IMR-90 (cell line): ENCODE results near the gene TXNDC12. TPM values are rescaled to one million over a fixed set of nuclear protein-coding genes. Genes with fewer than 3 reads are reported as not detected.

ENCODE experiments used
- ATAC-seq: fragments of 200-7000 bp; cut with Tn5 transposase; 2 replicates; pipeline ENCODE4 v1.9.1; 2020; ENCODE audit warnings: low read depth, mild to moderate bottlenecking, moderate library complexity
- BruUV-seq: library from RNA; stranded (reverse); fragments of 400-500 nt; replicated peaks from 2 replicates; lab custom pipeline; 2021; lab: Mats Ljungman, UMichigan
- CTCF ChIA-PET: fragments of 300-600 bp; formaldehyde crosslinking; extraction: SDS; loops from one replicate; lab custom pipeline; 2021; ENCODE audit warnings: antibody characterized with exemption; lab: Yijun Ruan, JAX
- POLR2A ChIA-PET: fragments of 300-600 bp; sonication (Branson Sonifier 250); formaldehyde crosslinking; loops from one replicate; lab custom pipeline; 2022; ENCODE audit warnings: antibody characterized with exemption; ENCODE audit not compliant: unreplicated experiment; lab: Charles Lee
- DNase-seq: peaks from one replicate; pipeline ENCODE4 v3.0.0; 2013
- H2AFZ ChIP-seq: replicated peaks from 2 replicates; pipeline ENCODE3; 2013; ENCODE audit warnings: low read length, mild to moderate bottlenecking; ENCODE audit not compliant: poor library complexity
- H2AK5ac ChIP-seq: 2 replicates; pipeline ENCODE4 v1.6.1; 2013; ENCODE audit warnings: low read depth, low read length, inconsistent platforms
- H2AK9ac ChIP-seq: replicated peaks from 2 replicates; pipeline ENCODE3; 2013; ENCODE audit warnings: mild to moderate bottlenecking, low read depth, low read length, moderate library complexity; ENCODE audit not compliant: poor library complexity
- H2BK120ac ChIP-seq: 2 replicates; pipeline ENCODE4 v1.6.1; 2013; ENCODE audit warnings: low read depth, low read length, inconsistent platforms
- H2BK15ac ChIP-seq: 3 replicates; pipeline ENCODE4 v1.6.1; 2013; ENCODE audit warnings: low read depth, low read length, inconsistent platforms
- H2BK20ac ChIP-seq: 2 replicates; pipeline ENCODE4 v1.6.1; 2013; ENCODE audit warnings: low read depth, mild to moderate bottlenecking, inconsistent platforms, low read length, moderate library complexity
- H2BK5ac ChIP-seq: 2 replicates; pipeline ENCODE4 v1.6.1; 2013; ENCODE audit warnings: mild to moderate bottlenecking, low read depth, low read length, inconsistent platforms; ENCODE audit not compliant: poor library complexity, severe bottlenecking
- H3K14ac ChIP-seq: replicated peaks from 2 replicates; pipeline ENCODE4 v1.6.1; 2013; ENCODE audit warnings: low read depth, low read length, inconsistent platforms
- H3K18ac ChIP-seq: 2 replicates; pipeline ENCODE4 v1.6.1; 2013; ENCODE audit warnings: low read depth, low read length, control low read depth
- H3K23ac ChIP-seq: 2 replicates; pipeline ENCODE4 v1.6.1; 2013; ENCODE audit warnings: low read depth, low read length, inconsistent platforms
- H3K27ac ChIP-seq: 2 replicates; pipeline ENCODE4 v1.5.1; 2013; ENCODE audit warnings: mild to moderate bottlenecking, control low read depth, low read length; ENCODE audit not compliant: insufficient read depth
- H3K27me3 ChIP-seq: 2 replicates; pipeline ENCODE4 v1.6.1; 2013; ENCODE audit warnings: low read length; ENCODE audit not compliant: control insufficient read depth, insufficient read depth
- H3K36me3 ChIP-seq: 2 replicates; pipeline ENCODE4 v1.6.1; 2013; ENCODE audit warnings: low read length, mixed read lengths; ENCODE audit not compliant: control insufficient read depth, insufficient read depth
- H3K4ac ChIP-seq: 2 replicates; pipeline ENCODE4 v1.6.1; 2013; ENCODE audit warnings: low read depth, low read length, inconsistent platforms
- H3K4me1 ChIP-seq: 2 replicates; pipeline ENCODE4 v1.6.1; 2013; ENCODE audit warnings: low read length, mixed read lengths; ENCODE audit not compliant: control insufficient read depth, insufficient read depth
- H3K4me2 ChIP-seq: 2 replicates; pipeline ENCODE4 v1.6.1; 2013; ENCODE audit warnings: low read depth, mild to moderate bottlenecking, control low read depth, low read length, moderate library complexity
- H3K4me3 ChIP-seq: 2 replicates; pipeline ENCODE4 v1.5.1; 2013; ENCODE audit warnings: low read depth, mild to moderate bottlenecking, control low read depth, low read length, moderate library complexity; ENCODE audit not compliant: insufficient read depth
- H3K56ac ChIP-seq: 2 replicates; pipeline ENCODE4 v1.6.1; 2013; ENCODE audit warnings: low read length, inconsistent platforms; ENCODE audit not compliant: insufficient read depth; ENCODE audit errors: extremely low read depth
- H3K79me1 ChIP-seq, 2 experiments: 2 replicates each; pipeline ENCODE4 v1.6.1; 2013; ENCODE audit warnings: low read length in 2 of 2, inconsistent platforms in 1 of 2, low read depth in 1 of 2
- H3K9ac ChIP-seq: 2 replicates; pipeline ENCODE4 v1.6.1; 2013; ENCODE audit warnings: low read depth, low read length, control low read depth
- H3K9me1 ChIP-seq: 2 replicates; pipeline ENCODE4 v1.6.1; 2013; ENCODE audit warnings: low read length, inconsistent platforms; ENCODE audit not compliant: insufficient read depth
- H3K9me3 ChIP-seq: 2 replicates; pipeline ENCODE4 v1.6.1; 2013; ENCODE audit warnings: low read length; ENCODE audit not compliant: control insufficient read depth, insufficient read depth
- H4K20me1 ChIP-seq: 2 replicates; pipeline ENCODE4 v1.6.1; 2013; ENCODE audit warnings: low read length, inconsistent platforms; ENCODE audit not compliant: insufficient read depth
- H4K5ac ChIP-seq: 2 replicates; pipeline ENCODE4 v1.6.1; 2013; ENCODE audit warnings: mild to moderate bottlenecking, low read depth, low read length, control low read depth
- H4K8ac ChIP-seq, 2 experiments: 2 replicates each; pipeline ENCODE4 v1.6.1; 2013; ENCODE audit warnings: low read depth in 2 of 2, low read length in 2 of 2, control low read depth in 1 of 2, inconsistent platforms in 1 of 2
- H4K91ac ChIP-seq: 2 replicates; pipeline ENCODE4 v1.6.1; 2013; ENCODE audit warnings: low read depth, low read length, inconsistent platforms; ENCODE audit not compliant: insufficient read depth
- BHLHE40 ChIP-seq: fragments of 150-350 bp; IDR thresholded peaks from 2 replicates; pipeline ENCODE4 v1.6.1; 2016; ENCODE audit warnings: mild to moderate bottlenecking, low read depth, low read length
- ELK1 ChIP-seq: fragments of 150-350 bp; IDR thresholded peaks from 2 replicates; pipeline ENCODE4 v1.6.1; 2016; ENCODE audit warnings: low read depth, mild to moderate bottlenecking, low read length, moderate library complexity, borderline replicate concordance
- FOS ChIP-seq: fragments of 150-350 bp; IDR thresholded peaks from 2 replicates; pipeline ENCODE4 v1.6.1; 2016; ENCODE audit warnings: low read depth, low read length
- MAFK ChIP-seq: IDR thresholded peaks from 2 replicates; pipeline ENCODE4 v1.6.1; 2012; ENCODE audit warnings: low read depth, low read length, improper control_type of control experiment
- POLR2A ChIP-seq: IDR thresholded peaks from 2 replicates; pipeline ENCODE4 v1.6.1; 2012; ENCODE audit warnings: mild to moderate bottlenecking, low read depth, low read length
- RAD21 ChIP-seq: IDR thresholded peaks from 2 replicates; pipeline ENCODE4 v1.6.1; 2012; ENCODE audit warnings: low read length, improper control_type of control experiment
- RFX5 ChIP-seq: IDR thresholded peaks from 2 replicates; pipeline ENCODE4 v1.8.0; 2012; ENCODE audit warnings: low read depth, mild to moderate bottlenecking, low read length, moderate library complexity
- SMC3 ChIP-seq: fragments of 150-350 bp; IDR thresholded peaks from 2 replicates; pipeline ENCODE4 v1.6.1; 2016; ENCODE audit warnings: low read depth, mild to moderate bottlenecking, antibody characterized with exemption, low read length, moderate library complexity
- WGBS, 2 experiments: methylation state at CpG; one replicate each; pipeline versions ENCODE4 v1.1.5 to v1.1.7; 2013; ENCODE audit warnings: missing lambda C conversion rate in 2 of 2; ENCODE audit not compliant: insufficient read length in 1 of 2; ENCODE audit errors: extremely low coverage in 2 of 2; 5-methylcytosine and 5-hydroxymethylcytosine counted together
- dilution Hi-C: fragments of 300-500 bp; cut with HindIII; formaldehyde crosslinking; loops from one replicate; pipeline ENCODE4 v1.14.3; 2018; ENCODE audit warnings: low sequenced_read_pairs; ENCODE audit not compliant: unreplicated experiment
- in situ Hi-C: fragments of 300-500 bp; cut with MboI; formaldehyde crosslinking; loops from 3 replicates; pipeline ENCODE4 v1.14.3; 2019; ENCODE audit warnings: low sequenced_read_pairs, inconsistent platforms, mixed read lengths
- intact Hi-C: fragments of 100-400 bp; cut with micrococcal nuclease; formaldehyde crosslinking; loops from 2 replicates; pipeline ENCODE4 v1.10.0; 2022
- polyA plus RNA-seq, 3 experiments: library from polyadenylated mRNA; depleted of rRNA; stranded (reverse); fragments of >200 nt; gene quantifications; 2 replicates each; pipeline ENCODE4 v1.2.3, GENCODE V29; 2012; ENCODE audit warnings: low replicate concordance in 1 of 3
- total RNA-seq: library from RNA; depleted of rRNA; stranded (reverse); fragments of >200 nt; gene quantifications from 2 replicates; pipeline ENCODE4 v1.2.3, GENCODE V29; 2012

The TXNDC12 gene
- total and polyA plus RNA-seq, 2 of the 4 experiments (the other 2 are of a cell fraction) = 24.4 to 29.9 TPM

- H2BK120ac ChIP-seq = peak overlapping the region; percentile 88
- dilution Hi-C loops (no loop called here), in situ Hi-C loops (no loop called here), intact Hi-C loops (loop anchor here (10.0 kb wide), 1 partner anchor 373 kb away; no protein-coding TSS in a partner anchor)
- CTCF ChIA-PET = no interaction called here
- H3K23ac ChIP-seq = peak overlapping the region; percentile 80
- H2AK9ac ChIP-seq = no peak overlapping the region
- POLR2A ChIA-PET = no interaction called here
- no peak overlapping the region for H3K56ac ChIP-seq
- peak overlapping the region; percentile 49; the same call in 1 of the 2 replicates for H3K18ac ChIP-seq
- no CpG with 5 or more reads among the region's 5 CpGs for WGBS, 2 experiments
- H4K20me1 ChIP-seq = no peaks in the 10 kb centered on the region
- peak overlapping the region; percentile 8; the same call in 1 of the 2 replicates for H4K5ac ChIP-seq
- no peak for TF ChIP-seq RAD21
- TF ChIP-seq MAFK = peak; percentile 46
- TF ChIP-seq SMC3 = no peak
- no peak for TF ChIP-seq BHLHE40
- no peak for TF ChIP-seq POLR2A
- no peak for TF ChIP-seq FOS
- no peak for TF ChIP-seq RFX5
- TF ChIP-seq ELK1 = no peak
- H3K4me1 ChIP-seq = peaks cover 12% of the 10 kb centered on the region
- H3K4me3 ChIP-seq = no peak overlapping the region
- H3K36me3 ChIP-seq = no peaks in the 10 kb centered on the region
- peak overlapping the region; percentile 90 for H2BK20ac ChIP-seq
- DNase-seq = no peak
- H3K79me1 ChIP-seq = peaks cover 0 to 6% of the 10 kb centered on the region in 2 experiments; a peak in 1 of 4 replicates
- H3K27ac ChIP-seq = no peak overlapping the region
- H3K27me3 ChIP-seq = no peaks in the 10 kb centered on the region
- peak overlapping the region; percentile 85; the same call in 2 of the 3 replicates for H2BK15ac ChIP-seq
- no peak overlapping the region for H3K4me2 ChIP-seq
- no peaks in the 10 kb centered on the region for H3K9me3 ChIP-seq
- H3K4ac ChIP-seq = peak overlapping the region; percentile 72
- BruUV-seq = no TSS peak
- H3K14ac ChIP-seq = peak overlapping the region; percentile 83
- H2AK5ac ChIP-seq = peak overlapping the region; percentile 61; the same call in 1 of the 2 replicates
- peak overlapping the region; percentile 61 for H2AFZ ChIP-seq
- H4K8ac ChIP-seq = peak overlapping the region; percentile 15 to 63; a peak in 3 of 4 replicates
- H3K9me1 ChIP-seq = peaks cover 13% of the 10 kb centered on the region; the same call in 1 of the 2 replicates
- no peak overlapping the region for H3K9ac ChIP-seq
- no peak for ATAC-seq
- peak overlapping the region; percentile 81 for H2BK5ac ChIP-seq
- peak overlapping the region; percentile 80 for H4K91ac ChIP-seq
Observed at GRCh38 chr1:52007215-52008002, 47.6 kb downstream of the TXNDC12 start.
